HG02970 (cell line): ENCODE measurements around the gene FYB2.

Source experiments
- ATAC-seq: cut with Tn5 transposase; IDR thresholded peaks from one replicate; pipeline ENCODE4 v1.9.1; 2021; ENCODE audit warnings: mild to moderate bottlenecking, moderate library complexity, moderate number of reproducible peaks; ENCODE audit not compliant: unreplicated experiment, low FRiP score

The FYB2 gene, protein sequence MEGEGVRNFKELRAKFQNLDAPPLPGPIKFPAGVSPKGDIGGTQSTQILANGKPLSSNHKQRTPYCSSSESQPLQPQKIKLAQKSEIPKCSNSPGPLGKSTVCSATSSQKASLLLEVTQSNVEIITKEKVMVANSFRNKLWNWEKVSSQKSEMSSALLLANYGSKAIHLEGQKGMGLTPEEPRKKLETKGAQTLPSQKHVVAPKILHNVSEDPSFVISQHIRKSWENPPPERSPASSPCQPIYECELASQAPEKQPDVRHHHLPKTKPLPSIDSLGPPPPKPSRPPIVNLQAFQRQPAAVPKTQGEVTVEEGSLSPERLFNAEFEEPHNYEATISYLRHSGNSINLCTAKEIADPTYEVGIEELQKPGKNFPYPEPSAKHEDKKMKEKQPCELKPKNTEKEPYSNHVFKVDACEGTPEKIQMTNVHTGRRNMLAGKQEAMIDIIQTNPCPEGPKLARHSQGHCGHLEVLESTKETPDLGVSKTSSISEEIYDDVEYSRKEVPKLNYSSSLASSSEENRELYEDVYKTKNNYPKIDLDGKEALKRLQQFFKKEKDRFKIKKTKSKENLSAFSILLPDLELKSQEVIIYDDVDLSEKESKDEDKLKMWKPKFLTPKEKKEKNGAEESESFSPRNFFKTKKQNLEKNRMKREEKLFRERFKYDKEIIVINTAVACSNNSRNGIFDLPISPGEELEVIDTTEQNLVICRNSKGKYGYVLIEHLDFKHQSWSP

DNA sequence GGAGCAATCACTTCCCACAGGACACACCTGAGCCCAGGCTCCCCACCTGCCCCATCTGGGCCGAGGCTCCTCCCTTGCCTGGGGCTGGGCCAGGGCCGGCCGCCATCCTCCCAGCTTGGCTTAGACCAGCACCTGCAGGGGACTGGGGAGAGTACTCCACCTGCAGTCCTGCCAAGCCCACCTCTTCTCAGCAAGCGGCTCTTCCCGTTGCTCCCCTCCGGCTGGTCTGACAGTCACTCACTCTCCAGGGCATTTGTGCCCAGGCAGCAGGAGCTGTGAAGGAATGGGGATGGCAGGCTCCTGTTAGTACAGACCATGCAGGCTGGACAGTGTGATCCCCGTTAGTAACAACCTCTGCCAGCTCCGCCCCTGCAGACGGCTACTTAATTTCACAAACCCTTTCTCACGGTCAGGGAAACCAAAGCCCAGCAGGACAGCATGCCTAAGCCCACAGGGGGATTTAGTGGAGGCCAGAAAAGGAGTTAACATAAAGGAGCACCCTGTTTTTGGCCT lies at the start of gene FYB2:
Gene FYB2, minus strand, starts transcription at position 18 of the 513 bp plus-strand sequence. CDS start 114 bp downstream, outside the sequence.
- ATAC-seq = no peak

DNA sequence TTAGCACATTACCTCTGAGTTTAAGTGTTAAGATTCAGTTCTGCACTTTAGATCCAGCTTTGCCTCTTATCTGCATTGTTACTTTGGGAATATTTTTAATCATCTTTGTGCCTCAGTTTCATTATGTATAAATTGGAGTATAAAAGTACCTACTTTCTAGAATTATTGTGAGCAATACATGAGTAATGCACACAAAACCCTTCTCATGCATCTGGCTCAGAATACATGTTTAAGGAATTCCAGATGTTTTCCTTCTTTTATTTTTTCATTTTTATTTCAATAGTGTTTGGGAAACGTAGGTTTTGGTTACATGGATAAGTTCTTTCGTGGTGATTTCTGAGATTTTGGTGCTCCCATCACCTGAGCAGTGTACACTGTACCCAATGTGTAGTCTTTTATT lies 49.6 kb upstream of the FYB2 start:
- ATAC-seq = no peak

GRCh38 chr1:56867491-56867890 lies 48.3 kb upstream of the FYB2 start:
- no peak for ATAC-seq

DNA sequence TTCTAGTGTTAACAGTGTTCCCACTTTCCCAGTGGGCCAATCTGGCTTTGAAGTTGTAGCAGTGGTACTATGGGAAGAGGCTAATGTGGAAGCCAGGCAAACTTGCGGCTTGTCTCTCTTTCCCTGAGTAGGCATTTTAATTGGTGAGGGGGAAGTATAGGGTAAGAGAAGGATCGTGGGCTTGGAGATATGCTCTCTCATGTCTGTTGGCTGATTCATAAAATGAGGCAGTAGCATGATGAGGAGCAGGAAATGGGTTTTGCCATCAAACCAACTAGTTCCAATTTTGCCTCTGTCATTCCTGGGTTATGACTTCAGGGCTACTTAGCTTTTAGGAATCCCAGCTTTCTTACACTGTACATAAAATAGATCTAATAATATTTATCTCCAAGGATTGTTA lies 47.5 kb upstream of the FYB2 start:
- no peak for ATAC-seq

GRCh38 chr1:56864430-56864829 lies 45.2 kb upstream of the FYB2 start:
- no peak for ATAC-seq

GRCh38 chr1:56863265-56863992 lies 44.2 kb upstream of the FYB2 start:
- ATAC-seq = no peak

GRCh38 chr1:56859287-56859686 lies 40.1 kb upstream of the FYB2 start:
- ATAC-seq = no peak

DNA sequence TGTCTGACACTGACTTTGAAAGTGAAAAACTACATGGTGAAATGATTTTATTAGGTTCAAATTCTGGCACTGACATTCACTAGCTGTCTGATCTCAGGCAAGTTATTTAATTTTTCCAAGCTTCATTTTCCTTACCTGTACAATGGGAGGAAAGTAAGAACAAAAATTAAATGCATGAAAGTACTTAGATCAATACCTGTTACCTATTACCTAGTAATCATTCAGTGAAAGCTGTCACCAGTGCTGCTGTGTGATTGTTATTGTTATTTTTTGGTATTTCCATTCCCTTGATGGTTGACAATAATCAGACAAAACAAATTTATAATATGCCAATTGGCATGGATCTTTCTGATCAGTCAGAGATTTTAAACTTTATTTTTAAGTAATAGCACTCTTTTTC lies 37.0 kb upstream of the FYB2 start:
- ATAC-seq = no peak

- no peak for ATAC-seq
These were observed 36.0 kb upstream of the FYB2 start for GRCh38 chr1:56855190-56855589.

- no peak for ATAC-seq
These were observed 35.4 kb upstream of the FYB2 start, which contains the start of gene C8A for GRCh38 chr1:56854521-56855099. TSS of gene C8A (plus strand) at chr1:56854797. CDS start at chr1:56854902, 105 bp downstream.

DNA sequence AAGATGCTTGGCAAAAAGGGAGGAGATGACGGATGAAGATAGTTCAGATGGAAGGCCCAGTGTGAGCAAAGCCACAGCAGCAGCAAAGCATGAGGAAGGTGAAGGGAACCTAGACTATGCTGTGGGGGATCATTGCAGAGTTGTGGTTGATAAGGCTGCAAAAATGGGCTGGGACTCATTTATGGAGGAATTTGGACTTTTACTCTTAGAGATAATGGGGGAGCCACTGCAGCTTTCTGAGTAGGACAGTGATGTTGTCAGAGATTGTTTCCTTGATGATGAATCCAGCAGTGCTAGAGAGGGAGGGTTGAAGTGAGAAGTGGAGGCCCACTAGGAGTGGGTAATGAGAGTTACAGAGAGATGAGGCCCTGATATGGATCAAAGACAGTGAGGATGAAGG lies 33.3 kb upstream of the FYB2 start:
- ATAC-seq = no peak

GRCh38 chr1:56850922-56851321 lies 31.7 kb upstream of the FYB2 start:
- ATAC-seq = no peak

- no peak for ATAC-seq
These were observed 31.2 kb upstream of the FYB2 start for GRCh38 chr1:56850411-56850810.

DNA sequence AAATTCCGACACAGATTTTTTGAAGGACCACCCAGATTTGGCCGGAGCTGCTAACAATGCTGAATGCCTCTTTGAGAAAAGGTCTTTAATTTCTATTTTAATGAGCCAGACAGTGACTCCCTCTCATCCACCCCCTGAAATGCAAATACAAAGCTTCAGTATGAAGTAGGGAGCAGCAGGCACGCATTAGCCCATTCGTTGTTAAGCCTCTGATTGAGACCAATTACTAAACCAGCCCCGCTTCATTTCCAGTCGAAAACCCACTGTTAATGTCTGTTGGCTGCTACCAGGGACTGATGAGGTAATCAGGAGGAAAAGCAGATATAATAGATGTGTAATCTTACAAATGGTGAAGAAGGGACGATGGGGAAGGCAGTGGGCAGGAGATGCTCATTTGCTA lies 30.5 kb upstream of the FYB2 start:
- no peak for ATAC-seq

DNA sequence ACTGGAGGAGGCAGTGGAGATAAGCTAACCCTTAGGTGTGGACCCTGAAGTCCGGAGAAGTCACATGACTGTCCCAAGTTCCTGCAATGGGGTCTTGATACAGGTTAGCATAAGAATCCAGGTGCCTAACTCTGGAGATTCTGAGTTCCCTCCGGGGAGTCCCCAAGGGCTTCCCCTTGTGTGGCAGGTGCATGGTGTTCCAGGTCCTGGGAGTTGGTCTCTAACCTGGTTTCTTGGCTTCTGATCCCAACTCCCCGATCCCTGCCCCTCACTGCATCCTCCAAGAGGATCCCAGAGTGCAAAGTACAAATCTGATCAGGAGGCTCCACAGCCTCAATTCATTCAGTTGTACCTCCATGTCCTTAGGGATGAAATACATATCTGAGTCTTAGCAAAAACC lies 26.1 kb upstream of the FYB2 start:
- ATAC-seq = no peak

GRCh38 chr1:56844545-56845136 lies 25.4 kb upstream of the FYB2 start:
- no peak for ATAC-seq

- no peak for ATAC-seq
These were observed 24.3 kb upstream of the FYB2 start for GRCh38 chr1:56843544-56843943.

GRCh38 chr1:56838759-56839158 lies 19.6 kb upstream of the FYB2 start:
- no peak for ATAC-seq

GRCh38 chr1:56837244-56837939 lies 18.2 kb upstream of the FYB2 start:
- ATAC-seq = no peak

DNA sequence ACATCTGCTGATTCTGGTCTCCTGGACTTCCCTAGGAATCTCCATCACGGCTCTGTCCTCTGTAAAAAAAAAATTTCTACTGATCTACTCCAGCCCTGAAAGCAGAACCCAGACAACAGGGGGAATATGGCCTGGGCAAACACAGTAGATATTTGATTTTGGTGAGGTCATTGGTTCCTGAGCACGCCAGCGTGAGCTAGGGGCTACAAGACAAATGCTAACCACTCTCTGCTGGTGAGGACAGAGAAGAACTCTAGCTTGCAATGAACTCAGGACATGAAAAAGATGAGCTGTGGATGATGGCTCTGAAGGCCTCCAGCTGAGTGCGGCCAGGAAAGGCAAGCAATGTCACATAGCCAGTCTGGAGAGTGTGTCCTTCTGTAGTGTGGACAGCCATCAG lies 17.2 kb upstream of the FYB2 start:
- ATAC-seq = no peak
